ENCODE data around the gene BRINP3.

Gene BRINP3

DNA sequence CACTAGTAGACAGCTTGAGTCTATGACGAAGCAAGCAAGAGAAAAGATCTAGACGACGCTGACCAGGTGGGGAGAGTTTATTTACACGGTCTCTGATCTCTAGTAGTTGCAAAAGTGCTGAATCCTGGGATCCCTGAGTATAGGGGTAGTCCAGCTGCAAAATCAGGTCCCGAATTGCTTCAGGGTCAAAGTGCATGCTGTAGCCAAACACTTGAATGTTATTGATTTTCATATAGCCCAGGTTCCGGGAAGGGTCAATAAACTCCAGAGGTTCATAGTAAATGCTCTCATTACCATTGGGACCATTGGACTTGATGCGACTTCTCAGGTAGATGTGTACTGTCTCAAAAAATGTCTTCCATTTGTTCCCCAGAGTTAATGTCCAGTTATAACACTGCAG is 379.6 kb downstream of the BRINP3 start:
- no peak for DNase-seq

DNA sequence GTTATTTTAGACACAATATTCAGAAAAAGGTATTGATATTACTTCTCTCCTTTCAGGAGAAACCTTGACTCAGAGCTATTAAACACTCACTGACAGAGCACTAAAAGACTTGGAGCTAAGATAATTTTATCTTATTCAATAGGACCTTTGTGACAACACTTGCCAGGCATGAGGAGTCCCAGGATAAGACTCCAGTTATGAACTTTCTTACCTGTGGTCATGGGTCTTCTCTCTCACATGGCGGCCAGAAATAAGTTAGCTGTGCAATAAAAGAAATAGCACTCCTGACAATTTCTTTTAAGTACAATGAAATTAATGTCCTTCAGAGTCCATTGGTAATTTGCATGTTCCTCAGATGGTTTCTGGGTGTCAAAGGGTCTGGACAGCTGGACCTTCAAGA is 382.1 kb downstream of the BRINP3 start:
- no peak for DNase-seq

DNA sequence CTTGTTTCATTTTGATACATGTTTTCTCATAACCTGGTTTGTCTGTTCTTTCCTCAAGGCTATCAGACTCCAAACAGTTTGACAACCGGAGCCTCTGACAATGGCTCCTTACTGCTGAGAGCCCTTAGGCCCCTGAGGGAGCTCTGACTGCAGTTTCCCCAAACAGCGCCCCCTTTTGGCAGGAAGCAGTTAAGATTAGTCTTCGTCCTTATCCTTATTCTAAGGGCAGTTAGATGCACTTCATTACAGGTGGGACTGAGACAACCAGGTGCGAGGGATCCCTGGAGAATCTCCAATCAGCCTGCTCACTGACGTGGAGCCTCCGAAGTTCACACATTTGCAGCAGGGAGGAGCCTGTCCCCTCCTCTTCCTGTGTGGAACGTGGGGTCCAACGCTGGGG is 393.1 kb downstream of the BRINP3 start:
- no peak for DNase-seq

DNA sequence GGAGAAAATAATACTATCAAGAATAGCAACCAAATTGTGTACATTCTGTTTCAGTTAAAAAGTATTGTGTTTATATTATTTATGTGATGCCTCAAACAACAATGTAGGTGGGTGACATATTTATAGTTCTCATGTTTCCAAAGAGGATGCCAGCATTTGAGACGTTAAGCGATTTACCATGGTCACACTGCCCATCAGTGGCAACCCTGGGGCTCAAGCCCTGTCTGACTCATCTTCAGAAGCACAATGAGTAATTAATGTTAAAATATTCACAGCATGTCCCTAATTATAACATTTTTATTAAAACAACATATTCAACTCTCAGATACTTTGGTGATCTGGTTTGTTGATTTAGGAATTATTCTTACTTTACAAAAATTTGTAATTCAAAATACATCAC is 409.4 kb downstream of the BRINP3 start:
- no peak for DNase-seq

DNA sequence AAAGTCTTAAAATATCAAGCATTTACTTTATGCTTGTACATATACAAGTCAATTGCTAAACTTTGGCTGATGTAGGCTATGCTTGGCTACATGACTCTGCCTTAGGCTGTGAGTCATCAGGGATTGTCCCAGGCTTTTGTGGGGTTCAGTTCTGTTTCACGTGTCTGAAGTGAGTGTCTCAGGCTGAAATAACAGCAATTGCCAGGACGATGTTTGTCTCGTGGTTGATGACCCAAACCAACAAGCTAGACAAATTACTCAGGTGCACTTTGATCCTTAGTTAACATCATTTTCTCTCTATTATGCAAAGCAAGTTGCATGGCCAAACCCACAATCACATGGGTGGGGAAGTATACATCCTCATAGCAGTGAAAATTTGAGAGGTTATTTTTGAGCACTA is 410.1 kb downstream of the BRINP3 start:
- no peak for DNase-seq

DNA sequence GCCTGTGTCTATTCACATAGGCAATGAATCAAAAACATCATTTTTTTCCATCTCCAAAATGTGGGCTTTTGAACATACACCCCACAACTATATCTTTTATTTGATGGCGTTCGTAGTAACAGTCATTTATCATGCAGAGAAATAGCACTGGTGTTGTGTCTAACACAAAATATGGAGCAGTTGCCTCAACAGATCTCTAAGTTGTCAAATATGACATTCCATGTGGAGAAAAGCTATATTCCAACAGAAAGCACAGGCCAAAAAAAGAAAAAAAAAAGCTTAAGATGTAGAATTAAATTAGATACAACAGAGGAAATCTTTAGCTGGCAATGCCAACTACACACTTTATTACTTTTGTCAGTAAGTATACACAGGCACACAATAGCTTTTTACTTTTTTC is 411.7 kb downstream of the BRINP3 start:
- DNase-seq = no peak

DNA sequence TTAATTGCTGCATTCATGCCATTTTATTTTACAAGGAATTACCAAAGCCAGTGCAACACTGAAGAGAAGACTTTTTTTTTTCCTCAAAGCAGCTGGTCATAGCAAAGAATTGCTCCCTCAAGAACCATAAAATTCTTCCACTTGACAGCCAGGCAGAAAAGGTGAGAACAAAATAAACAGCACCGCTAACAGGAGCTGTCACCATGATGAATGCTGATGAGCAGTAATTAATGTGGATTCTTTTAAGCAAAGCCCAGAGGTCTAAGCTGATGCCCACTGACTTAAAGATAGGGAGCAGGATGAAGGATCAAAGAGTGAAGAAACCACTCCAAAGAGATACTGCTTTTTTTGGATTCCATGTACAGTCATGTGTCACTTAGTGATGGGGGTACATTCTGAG is 428.4 kb downstream of the BRINP3 start:
- DNase-seq = no peak
